Uterus (tissue), 4 donors: ENCODE results near the gene TXNRD2. TPM values are rescaled to one million over a fixed set of nuclear protein-coding genes. Genes with fewer than 3 reads are reported as not detected.
A peak's percentile ranks its signal among the peaks of the same experiment; 100 is the strongest.

Experiments
- DNase-seq, 2 donors: peaks; one replicate each; pipeline ENCODE4 v3.0.0-alpha.2; 2019 to 2020
- H3K27ac ChIP-seq, 2 donors: fragments of 200-600 bp; sonication (generic); 1 replicate in 1 of 2; 2 replicates in 1 of 2; pipeline ENCODE4 v1.5.1; 2016 to 2018
- H3K27me3 ChIP-seq, 2 donors: fragments of 200-600 bp; sonication (generic); one replicate each; pipeline ENCODE4 v1.5.1; 2018 to 2019; ENCODE audit warnings: control low read depth in 1 of 2
- H3K36me3 ChIP-seq, 2 donors: fragments of 200-600 bp; sonication (generic); one replicate each; pipeline ENCODE4 v1.5.1; 2019; ENCODE audit warnings: control low read depth in 1 of 2
- H3K4me1 ChIP-seq, 2 donors: fragments of 200-600 bp; sonication (generic); one replicate each; pipeline ENCODE4 v1.5.1; 2018 to 2019; ENCODE audit warnings: control low read depth in 1 of 2
- H3K4me3 ChIP-seq, 2 donors: fragments of 200-600 bp; sonication (generic); 1 replicate in 1 of 2; 2 replicates in 1 of 2; pipeline ENCODE4 v1.5.1; 2018 to 2019; ENCODE audit warnings: mild to moderate bottlenecking in 1 of 2
- H3K9me3 ChIP-seq, 2 donors: fragments of 200-600 bp; sonication (generic); one replicate each; pipeline ENCODE4 v1.5.1; 2019; ENCODE audit warnings: control low read depth in 1 of 2
- CTCF ChIP-seq, 4 experiments: fragments of 200-600 bp in 2 of 4; fragments of 450-650 bp in 2 of 4; sonication (generic) in 2 of 4; IDR thresholded peaks; one replicate each; pipeline ENCODE4 v1.5.1; 2016 to 2019; ENCODE audit warnings: antibody characterized with exemption in 4 of 4, mild to moderate bottlenecking in 2 of 4, moderate library complexity in 1 of 4
- POLR2A ChIP-seq, 2 donors: fragments of 450-650 bp; IDR thresholded peaks; one replicate each; pipeline ENCODE4 v1.6.1; 2016; ENCODE audit warnings: antibody characterized with exemption in 2 of 2, mild to moderate bottlenecking in 1 of 2, moderate library complexity in 1 of 2
- intact Hi-C: fragments of 100-400 bp; cut with DNase I; formaldehyde crosslinking; loops from one replicate; pipeline ENCODE4 v1.15.1; 2023; ENCODE audit warnings: low total_unique reads
- total RNA-seq, 4 donors: library from RNA; depleted of rRNA in 3 of 4; stranded (reverse); fragments of >200 nt in 3 of 4; gene quantifications; one replicate each; pipeline versions ENCODE4 v1.1.0 to v1.2.4, GENCODE V29; 2014 to 2023
- donor health status: DM: yes; HTN: yes; CAD: no.

The TXNRD2 gene
- total RNA-seq, 4 donors from 2014 or later: 14.7 to 48.9 (median 25.6) TPM

DNA sequence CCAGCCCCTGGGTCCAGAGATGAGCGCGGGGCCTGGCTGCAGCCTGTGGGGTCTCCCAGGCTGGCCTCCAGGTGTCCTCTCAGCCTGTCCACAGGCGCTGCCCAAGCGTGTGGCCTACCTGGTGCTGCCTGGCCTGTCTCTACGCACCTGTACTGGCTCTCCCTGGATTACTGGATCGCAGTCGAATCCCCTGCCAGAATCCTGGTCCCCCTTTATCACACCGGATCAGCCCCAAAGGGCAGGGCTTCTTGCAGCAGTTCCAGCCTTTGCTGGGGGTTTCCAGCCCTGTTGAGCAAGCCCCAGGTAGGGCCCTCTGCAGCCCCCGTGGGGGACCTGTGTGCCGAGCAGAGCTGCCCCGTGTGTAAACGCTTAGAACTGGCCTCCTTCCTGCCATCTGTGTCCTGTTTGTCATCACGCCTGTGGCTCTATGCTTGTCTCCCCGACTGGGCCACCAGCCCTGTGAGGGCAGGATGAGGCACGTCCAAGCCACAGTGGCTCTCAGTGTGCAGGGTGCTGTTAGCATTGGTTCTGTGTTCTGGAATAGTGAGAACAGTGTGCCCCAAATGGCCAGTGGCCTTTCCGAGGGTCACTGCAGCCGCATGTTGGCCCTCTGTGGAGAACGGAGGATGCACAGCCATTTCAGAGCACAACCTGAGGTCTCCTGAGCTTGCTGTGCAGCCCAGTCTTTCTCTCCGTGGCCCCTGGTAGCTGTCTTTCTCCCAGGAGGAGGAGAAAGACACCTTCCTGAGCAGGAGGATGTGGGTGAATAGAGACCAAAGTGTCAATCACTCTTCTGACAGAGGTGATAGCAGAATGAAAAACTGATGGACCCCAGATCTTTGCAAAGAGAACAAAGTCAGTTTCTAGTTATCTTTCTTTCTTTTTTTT lies 13.9 kb upstream of the TXNRD2 start:
- Histone ChIP-seq H3K9me3 (no peaks in the 10 kb centered on the region), H3K27me3 (no peaks in the 10 kb centered on the region), H3K4me3 (no peak overlapping the region), H3K4me1 (peaks cover 0 to 10% of the 10 kb centered on the region in 2 donors), H3K36me3 (no peaks in the 10 kb centered on the region), H3K27ac (no peak overlapping the region)
- no peak for DNase-seq
- TF ChIP-seq POLR2A (IDR thresholded peaks at IDR 0.05) (no peak), CTCF (IDR thresholded peaks at IDR 0.05) (no peak)
- intact Hi-C loops: no loop called here

- Histone ChIP-seq H3K36me3 (no peaks in the 10 kb centered on the region), H3K9me3 (no peaks in the 10 kb centered on the region), H3K4me1 (peaks cover 0 to 10% of the 10 kb centered on the region in 2 donors), H3K4me3 (no peak overlapping the region), H3K27ac (no peak overlapping the region), H3K27me3 (no peaks in the 10 kb centered on the region)
- TF ChIP-seq POLR2A (IDR thresholded peaks at IDR 0.05) (no peak), CTCF (IDR thresholded peaks at IDR 0.05) (no peak)
- DNase-seq: no peak
- intact Hi-C loops: no loop called here
Measured at GRCh38 chr22:19951346-19951745, 9.7 kb upstream of the TXNRD2 start.

DNA sequence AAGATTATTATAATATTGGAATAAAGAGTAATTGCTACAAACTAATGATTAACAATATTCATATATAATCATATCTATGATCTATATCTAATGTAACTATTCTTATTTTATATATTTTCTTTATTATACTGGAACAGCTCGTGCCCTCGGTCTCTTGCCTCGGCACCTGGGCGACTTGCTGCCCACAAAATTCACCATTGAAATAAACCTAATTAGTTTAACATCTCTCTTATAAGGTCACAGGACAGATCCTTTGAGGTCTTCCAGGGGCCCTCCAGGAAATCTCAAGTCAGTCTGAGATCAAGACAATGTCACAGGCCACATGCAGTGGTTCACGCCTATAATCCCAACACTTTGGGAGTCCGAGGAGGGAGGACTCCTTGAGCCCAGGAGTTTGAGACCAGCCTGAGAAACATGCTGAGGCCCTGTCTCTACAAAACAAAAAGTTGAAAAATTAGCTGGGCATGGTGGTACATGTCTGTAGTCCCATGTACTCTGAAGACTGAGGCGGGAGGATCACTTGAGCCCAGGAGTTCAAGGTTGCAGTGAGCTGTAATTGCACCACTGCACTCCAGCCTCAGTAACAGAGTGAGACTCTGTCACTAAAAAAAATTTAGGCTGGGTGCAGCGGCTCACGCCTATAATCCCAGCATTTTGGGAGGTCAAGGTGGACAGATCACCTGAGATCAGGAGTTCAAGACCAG lies 6.6 kb upstream of the TXNRD2 start:
- Histone ChIP-seq H3K27me3 (no peaks in the 10 kb centered on the region), H3K36me3 (no peaks in the 10 kb centered on the region), H3K27ac (peak overlapping the region in 1 of 2 donors; percentile 78), H3K4me3 (no peak overlapping the region), H3K9me3 (no peaks in the 10 kb centered on the region), H3K4me1 (peaks cover 0 to 10% of the 10 kb centered on the region in 2 donors)
- intact Hi-C loops: no loop called here
- no peak for TF ChIP-seq POLR2A (IDR thresholded peaks at IDR 0.05)
- TF ChIP-seq CTCF (IDR thresholded peaks at IDR 0.05): no peak
- DNase-seq: no peak

DNA sequence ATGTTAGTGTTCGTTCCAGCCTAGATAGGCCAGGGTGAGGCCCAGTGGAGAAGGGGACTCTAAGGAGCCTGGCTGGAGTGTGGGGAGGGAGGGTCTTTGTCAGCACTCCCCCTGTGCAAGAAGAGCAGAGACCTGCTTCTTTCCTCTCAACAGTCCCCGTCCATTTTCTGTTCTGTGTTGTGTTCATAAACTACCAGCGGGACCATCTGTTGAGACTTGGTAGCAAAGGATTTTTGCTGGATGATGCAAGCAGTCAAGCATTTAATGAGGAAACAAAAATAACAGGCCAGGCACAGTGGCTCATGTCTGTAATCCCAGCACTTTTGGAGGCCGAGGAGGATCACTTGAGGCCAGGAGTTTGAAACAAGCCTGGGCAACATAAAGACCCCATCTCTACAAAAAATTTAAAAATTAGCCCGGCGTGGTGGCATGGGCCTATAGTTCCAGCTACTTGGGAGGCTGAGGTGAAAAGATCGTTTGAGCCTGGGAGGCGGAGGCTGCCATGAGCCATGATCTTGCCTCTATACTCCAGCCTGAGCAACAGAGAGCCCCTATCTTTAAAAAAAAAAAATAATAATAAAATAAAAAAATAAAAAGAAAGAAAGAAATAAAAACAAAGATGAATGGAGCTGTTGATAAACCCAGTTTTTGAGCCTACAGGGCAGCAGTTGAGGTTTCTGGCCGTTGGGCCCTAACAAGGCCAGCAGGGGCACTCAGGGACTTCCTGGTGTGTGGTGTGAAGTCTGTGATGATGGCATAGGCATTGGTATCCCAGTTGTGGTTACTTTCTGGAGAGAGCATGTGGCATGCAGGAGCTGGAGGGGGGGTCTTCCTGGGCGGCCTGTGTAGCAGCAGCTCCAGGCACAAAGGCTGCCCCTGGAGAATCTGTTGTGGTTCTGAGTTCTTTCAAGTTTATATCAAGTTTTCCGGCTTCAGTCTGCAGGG lies 1.7 kb upstream of the TXNRD2 start:
- Histone ChIP-seq H3K36me3 (no peaks in the 10 kb centered on the region), H3K4me1 (peaks cover 0 to 11% of the 10 kb centered on the region in 2 donors), H3K9me3 (no peaks in the 10 kb centered on the region), H3K27me3 (no peaks in the 10 kb centered on the region), H3K4me3 (peak overlapping the region; percentile 68 to 73), H3K27ac (peak overlapping the region; percentile 96 to 97)
- intact Hi-C loops: no loop called here
- peak; percentile 52 to 69 for DNase-seq
- TF ChIP-seq POLR2A (IDR thresholded peaks at IDR 0.05) (peak in 1 of 2 donors; percentile 39), CTCF (IDR thresholded peaks at IDR 0.05) (no peak)
